Stimulated activated CD8-positive, alpha-beta memory T cell treated with anti-CD3 and anti-CD28 coated beads, Interleukin-7, amount 100 ng/mL, for 48 hours (primary cell): ENCODE results near the gene RUNX3.
"Not testable (repeated sequence)": the region's sequence is repeated elsewhere in the genome, so short reads cannot be mapped to it uniquely, and the experiment has no call there.

Experiments used
- DNase-seq, 2 donors: peaks; one replicate each; pipeline ENCODE4 v3.0.0-alpha.2; 2020; ENCODE audit warnings: low read depth in 1 of 2; ENCODE audit errors: extremely low read depth in 1 of 2

Gene RUNX3

DNA sequence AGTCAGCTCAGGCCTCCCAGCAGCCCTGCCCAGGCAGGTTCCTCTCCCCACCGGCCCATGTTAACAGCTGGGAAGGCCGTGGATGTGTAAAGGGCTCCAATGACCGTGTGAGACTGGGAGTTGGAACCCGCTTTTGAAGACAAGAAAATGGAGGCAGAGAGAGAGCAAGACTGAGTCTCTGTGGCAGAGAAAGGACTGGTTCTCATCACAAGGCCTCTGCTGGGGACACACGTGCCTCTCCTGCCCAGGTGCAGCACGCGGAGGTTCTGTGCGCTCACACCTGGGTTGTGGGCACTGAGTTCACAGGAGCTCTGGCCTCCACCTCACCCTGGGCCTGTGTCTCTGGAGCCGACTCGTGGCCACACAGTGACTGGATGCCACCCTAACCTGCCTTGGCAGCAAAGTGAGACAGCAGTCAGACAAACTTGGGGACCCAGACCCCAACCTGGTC, 27.0 kb downstream of the RUNX3 start:
- no peak for DNase-seq

DNA sequence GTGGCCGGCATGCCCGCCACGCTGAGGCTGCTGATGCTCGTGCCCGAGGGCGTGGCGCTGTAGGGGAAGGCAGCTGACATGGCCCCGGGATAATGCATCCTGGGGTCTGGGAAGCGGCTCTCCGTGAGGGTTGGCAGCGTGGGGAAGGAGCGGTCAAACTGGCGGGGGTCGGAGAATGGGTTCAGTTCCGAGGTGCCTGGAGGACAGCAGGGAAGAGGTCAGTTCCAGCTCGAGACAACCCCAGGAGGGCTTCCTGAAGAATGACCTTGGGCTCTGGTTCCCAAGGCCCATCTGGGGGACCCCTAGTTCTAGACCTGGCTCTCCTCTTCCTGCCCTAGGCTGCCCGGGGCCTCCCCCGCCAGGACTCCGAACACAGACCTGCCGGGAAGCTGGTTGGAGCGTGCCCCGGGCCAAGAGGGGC, 27.6 kb downstream of the RUNX3 start:
- DNase-seq, result no peak

DNA sequence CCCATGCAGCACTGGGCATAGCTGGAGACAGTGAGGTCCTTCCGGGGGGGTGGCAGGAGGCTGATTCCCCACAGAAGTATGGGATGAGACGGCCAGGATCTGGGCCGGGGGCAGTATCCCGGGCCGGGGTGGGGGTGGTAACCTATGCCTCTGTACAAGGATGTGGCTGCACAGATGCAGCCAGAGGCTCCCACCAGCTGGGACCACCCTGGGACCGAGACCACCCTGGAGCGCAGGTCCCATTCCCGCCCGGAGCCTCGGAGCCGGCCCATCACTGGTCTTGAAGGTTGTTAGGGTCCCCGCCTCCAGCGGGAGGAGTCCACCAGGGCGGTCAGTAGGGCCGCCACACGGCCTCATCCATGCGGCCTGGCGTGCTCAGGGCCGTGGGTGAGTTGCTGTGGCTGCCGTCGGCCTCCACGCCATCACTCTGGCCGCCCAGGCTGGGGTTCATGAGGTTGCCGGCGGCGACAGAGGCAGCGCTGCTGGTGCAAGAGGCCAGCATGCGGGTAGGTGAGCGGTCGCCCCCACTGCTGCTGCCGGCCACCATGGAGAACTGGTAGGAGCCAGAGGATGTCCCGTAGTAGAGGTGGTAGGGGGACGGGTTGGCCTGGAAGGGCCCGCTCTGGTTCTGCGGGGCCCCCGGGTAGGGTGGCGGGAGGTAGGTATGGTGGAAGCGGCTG, 28.1 kb downstream of the RUNX3 start:
- no peak for DNase-seq

DNA sequence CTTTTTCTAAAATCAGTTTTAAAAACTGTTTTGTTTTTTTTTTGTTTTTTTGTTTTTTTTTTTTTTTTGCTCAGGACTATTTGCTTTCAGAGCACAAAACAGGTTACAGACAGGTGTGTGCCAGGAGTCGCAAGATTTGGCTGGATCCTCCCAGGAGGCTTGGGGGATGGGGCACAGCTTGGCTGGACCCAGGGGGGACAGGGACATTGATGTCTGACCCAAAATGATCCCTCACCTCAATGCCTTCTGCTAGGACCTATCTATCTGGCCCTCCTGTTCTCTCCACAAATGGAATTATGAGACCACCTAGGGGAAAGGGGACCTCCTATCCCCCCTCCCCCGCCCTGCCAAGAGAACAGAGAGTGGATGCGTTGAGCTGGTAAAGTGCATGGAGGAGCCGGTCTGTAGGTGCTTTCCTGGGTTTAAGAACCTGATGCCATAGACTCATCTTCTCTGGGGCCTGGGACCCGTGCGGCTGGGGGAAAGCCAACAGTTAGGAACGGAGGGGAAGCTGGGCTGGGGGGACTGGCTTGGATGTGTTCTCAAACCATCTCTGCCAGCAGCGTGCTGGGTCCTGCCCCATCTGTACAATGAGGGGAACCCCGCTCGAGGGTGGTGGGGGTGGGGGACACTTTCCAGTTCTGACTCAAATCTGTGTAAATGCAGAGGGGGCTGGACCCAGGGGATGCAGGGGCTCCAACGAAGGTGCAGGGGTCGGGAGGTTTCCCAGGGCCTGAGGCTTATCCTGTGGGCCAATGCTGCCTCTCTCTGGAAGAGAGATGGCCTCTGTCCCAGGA, 28.9 kb downstream of the RUNX3 start:
- DNase-seq, result no peak

DNA sequence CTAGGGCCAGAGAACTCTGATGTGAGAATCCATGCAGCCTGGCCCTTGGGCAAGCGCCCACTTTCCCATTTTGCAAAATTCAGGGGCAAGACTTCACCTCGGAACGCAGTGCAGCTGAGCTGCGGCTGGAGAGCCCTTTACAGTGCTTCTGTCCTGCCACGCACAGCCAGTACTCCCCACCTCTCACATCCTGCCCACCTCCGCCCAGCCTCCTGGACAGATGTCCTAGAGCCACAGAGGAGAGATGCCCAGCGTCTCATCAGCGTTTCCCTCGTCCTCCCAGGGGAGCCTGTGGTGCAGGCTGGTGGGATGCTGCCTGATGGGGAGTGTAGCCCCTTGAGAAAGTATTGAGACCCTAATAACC, 29.6 kb downstream of the RUNX3 start:
- no peak for DNase-seq

DNA sequence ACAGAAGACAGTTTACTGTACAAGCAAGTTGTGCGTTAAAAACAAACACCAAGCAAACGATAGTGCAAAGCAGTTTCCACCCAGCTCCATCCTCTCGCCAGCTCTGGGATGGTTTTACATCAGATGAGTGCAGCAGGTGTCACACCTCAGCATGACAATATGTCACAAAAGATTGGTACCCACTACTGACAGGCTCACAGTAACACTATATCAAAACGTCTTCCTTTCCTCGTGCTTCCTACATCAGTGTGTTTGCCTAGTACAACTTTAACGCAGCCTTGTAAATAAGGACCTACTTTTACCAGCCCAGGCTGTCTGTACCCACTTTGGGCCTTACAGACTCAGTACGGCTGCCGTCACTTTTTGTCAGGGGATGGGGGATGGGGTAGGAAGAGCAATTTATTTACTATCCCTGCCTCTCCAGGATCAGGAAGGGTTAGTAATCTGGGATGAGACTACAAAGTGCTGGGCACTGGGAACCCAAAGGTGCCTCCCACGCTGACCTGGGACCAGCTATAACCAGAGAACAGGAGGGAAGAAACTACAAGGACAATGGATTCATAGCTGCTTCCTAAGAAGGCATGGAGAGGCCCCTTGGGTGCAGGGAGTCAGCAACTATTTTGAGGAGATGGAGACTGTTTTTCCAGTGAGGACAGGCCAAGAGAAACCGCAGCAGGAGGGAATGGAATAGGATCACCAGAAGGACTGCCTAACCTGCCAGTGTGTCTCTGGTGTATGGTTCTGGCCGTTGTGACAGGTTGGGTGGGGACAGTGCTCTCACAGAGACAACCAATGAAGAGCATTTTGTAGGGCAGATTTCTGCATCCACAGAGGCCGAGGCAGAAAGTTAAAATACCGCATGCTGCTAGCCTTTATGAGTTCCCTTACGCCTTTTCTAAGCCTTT, 30.2 kb downstream of the RUNX3 start:
- DNase-seq, result no peak

DNA sequence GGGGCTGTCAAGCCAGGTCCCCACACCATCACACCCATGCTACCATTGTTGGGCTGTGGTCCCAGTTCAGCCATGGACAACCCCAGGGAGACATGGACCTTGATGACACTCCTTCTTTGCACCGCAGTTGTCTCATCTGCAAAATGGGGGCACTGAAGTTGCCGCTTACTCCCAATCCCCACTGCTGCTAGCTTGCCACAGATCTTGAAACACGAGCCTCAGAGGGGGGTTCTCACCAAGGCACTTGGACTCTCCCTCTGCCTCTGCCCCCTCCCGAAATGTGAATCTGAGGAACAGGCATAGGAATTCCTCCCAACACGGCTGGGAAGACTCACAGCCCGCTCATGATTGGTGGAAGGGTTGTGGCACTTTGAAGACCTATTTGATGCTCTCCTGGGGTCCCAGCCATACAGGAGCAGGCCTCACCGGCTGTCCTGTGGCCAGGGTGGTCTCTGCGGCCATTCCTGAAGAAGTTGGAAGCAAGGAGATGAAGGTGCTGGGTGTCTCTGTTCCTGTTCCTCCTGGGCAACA, 31.1 kb downstream of the RUNX3 start:
- DNase-seq, result no peak

DNA sequence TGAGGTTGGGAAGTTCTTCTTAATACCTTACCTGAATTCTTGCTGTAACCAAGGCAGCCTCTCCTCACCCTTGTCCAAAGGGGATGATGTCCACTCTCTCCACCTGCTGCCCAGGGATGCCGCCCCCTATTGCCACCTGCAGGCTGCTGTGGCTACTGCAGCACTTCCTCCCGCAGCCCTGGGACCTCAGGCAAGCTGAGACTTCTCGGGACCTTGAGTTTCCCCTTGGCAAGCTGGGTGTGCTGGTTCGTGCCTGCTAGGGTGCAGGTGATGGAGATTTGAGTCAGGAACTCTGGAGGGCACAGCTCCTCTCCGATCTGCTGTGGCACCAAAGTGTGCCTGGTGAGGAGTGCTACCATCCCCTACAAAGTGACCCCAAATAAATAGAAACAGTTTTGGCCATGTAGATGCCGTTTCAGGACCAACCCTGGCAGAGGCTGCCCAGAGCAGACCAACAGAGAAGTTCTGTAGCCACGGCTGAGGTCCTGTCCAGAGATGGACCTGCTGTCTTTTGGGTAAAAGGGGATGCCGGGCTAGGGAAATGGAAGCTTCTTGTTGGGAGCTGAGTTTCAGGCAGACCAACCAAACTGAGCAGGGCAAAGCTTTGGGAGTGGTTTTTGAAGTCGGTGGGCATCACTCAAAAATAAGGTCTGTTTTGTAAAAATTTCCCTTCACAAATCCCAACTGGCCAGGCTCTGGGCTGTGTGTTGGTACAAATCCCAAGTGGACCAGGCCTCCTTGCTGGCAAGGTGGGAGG, 31.7 kb downstream of the RUNX3 start:
- DNase-seq, result no peak

DNA sequence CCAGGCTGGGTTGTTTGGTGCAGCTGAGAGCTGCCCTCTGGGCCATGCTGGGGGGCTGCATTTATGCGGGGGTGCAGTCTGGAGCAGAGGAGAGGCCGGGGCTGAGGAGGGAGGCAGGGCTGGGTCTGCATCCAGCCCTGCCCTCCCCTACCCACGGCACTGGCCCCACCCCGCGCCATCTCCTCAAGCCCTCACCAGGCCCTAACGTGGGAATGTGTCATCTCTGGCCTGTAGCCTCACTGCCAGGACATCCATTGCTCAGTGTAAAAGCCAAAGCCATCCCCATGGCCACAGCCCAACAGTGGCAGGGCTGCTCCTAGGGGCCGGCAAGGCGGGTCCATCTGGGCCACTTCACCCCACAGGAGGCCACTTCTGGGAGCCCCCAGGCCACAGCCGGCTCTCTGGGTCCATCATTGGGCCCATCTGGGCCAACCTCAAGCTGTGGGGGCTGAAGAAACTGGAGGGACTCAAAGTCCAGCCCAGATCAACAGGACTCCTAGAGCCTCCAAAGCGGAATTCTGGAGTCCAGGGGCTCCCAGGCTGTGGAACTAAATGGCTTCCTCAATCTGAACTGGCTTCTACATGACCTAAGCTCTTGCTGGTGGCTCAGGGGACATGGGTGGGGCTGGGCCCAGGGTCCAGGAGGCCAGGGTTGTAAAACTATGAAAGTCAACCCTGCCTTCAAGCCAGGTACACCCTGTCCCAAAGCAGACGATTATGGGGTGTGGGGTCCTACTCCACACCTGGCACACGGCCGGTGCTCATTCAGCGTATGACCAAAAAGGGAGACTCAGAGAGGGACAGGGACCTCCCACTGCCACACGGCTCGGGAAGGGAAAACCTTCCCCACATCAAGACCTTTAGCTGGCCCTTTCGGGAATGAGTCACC, 32.6 kb downstream of the RUNX3 start:
- DNase-seq, result no peak

DNA sequence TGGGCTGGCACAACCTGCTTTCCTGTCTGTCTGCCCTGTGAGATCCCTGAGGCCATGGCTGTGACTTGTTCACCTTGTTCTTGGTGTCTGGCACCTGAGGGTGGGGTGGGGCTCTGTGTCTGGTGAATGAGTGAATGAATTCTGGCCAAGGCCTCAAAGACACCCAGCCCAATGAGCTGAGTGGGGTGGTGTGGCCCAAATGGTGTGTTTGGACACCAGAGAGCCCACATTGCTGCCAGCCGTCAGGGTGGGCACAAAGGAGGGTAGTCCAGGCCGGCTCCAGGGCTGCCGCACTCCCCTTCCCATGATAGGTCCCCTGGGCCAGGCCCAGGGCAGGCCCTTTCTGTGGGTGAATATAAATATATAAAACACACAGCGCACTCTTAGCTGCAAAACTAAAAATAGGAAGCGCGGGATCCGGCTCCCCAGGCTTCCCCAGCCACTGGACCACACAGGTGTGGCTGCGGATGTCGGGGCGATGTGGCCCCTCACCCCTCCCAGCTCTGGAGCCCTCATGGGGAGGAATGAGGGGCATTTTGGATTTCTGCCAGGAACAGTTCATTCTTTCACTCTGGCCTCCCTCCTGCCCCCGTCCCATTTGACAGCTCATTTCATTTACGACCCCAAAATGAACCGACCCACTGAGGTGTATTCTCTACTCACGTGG, 33.3 kb downstream of the RUNX3 start:
- DNase-seq, result no peak

DNA sequence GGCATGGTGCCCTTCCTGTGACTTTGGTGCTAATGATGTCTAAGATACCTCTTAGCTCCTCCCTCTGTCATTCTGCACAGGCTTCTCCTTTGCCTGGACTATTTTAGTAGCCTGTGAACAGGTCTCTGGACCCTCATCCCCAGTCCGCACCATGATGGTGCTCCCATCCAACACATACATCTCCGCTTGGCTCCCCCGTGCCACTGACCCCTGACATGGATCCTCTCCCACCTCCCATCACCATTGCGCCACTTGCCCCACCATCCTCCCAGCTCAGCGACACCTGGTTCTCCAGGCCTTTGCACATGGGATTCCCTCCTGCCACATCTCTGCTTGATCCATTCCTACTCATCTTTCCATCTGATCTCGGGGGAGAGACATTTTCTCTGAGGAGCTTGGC, 33.9 kb downstream of the RUNX3 start:
- DNase-seq, result no peak

DNA sequence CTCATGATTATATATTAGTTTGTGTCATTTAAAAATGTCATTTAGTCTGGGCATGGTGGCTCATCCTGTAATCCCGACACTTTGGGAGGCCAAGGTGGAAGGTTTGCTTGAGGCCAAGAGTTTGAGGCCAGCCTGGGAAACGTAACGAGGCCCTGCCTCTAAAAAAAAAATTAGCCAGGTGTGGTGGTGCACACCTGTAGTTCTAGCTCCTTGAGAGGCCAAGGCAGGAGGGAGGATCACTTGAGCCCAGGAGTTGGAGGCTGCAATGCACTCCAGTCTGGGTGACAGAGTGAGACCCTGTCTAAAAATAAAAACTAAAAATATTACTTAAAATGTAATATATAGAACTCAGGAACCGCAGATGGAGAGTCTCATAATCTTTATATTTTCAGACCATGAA, 34.6 kb downstream of the RUNX3 start:
- DNase-seq, result no peak

DNA sequence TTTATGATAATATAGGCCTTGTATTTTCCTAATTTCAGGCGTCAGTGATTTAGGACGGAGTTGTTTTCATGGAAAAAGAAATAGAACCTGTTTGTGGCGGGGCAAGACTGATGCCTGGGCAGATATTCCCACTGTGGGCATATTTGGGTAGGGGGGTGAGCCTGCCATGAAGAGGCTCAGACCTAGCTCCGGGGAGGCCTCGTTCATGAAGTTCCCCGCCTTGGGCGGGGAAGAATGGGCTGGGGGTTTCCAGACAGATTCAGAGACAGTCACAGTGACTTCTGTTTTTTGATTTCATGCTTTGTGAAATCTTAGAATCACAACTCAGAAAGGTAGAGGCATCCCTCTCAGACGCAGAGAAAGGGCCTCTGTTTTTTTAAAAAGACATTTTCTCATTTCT, 36.1 kb downstream of the RUNX3 start:
- no peak for DNase-seq

DNA sequence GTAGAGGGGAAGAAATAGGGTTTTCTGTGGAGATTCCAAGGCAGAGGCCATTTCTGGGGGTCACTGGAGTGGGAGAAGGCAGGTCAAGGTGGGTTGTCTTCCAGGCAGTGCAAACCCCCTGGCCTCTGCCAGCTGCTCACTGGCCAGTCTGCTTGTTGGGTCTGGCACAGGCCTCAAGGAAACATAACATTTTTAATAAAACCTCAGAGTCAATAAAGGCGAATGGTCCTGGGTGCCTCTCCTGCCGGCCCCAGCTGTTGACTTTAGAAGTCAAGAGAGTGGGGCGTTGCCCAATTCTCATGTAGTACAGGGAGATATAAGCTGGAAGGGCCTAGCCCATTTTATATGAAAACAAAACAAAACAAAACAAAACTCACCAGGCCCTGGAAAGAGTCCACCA, 36.6 kb downstream of the RUNX3 start:
- no peak for DNase-seq

DNA sequence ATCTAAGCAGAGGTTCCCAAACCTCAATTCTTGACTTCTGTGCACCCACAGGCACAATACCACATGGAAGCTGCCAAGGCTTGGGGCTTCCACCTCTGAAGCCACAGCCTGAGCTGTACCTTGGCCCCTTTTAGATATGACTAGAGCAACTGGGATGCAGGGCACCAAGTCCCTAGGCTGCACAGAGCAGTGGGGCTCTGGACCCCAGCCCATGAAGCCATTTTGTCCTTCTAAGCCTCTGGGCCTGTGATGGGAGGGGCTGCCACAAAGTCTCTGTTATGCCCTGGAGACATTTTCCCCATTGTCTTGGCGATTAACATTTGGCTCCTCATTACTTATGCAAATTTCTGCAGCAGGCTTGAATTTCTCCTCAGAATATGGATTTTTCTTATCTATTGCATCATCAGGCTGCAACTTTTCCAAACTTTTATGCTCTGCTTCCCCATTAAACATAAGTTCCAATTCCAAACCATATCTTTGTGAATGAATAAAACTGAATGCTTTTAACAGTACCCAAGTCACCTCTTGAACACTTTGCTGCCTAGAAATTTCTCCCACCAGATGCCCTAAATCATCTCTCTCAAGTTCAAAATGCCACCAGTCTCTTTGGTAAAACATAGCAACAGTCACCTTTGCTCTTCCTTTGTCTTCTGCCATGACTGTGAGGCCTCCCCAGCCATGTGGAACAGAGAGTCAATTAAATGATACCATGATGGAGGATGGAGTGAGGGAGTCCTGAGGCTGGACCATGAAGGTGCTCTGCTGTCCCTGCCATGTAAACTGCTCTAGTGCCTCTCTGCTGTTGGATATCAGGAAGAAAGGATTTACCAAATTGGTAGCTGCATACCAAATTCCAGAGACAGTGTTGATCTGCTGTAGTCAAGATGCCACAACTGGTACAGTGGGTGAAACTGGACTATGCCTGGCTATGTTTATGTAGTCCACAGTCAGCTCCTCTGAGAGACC, 37.6 kb downstream of the RUNX3 start:
- DNase-seq, result no peak

DNA sequence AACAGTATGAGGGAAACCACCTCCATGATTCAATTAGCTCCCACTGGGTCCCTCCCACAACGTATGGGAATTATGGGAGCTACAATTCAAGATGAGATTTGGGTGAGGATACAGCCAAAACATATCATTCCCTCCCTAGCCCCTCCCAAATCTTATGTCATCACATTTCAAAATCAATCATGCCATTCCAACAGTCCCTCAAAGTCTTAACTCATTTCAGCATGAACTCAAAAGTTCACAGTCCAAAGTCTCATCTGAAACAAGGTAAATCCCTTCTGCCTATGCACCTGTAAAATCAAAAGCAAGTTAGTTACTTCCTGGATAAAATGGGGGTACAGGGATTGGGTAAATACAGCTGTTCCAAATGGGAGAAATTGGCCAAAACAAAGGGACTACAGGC, 38.7 kb downstream of the RUNX3 start:
- not testable (repeated sequence) for DNase-seq

DNA sequence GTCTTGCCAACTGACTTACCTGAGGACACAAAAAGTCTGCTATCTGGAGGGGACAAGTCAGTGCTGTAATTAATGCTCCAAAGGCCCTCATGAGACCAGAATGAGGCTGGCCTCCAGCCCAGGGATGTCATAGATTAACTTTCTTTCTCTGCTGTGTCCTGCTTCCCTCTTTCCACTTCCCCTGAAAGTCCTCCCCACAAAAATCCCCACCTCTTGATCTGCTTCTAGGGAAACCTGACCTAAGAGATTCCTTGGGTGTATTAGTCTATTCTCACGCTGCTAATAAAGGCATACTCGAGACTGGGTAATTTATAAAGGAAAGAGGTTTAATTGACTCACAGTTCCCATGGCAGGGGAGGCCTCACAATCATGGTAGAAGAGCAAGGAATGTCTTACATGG, 39.2 kb downstream of the RUNX3 start:
- DNase-seq, result no peak
